CD4-positive, alpha-beta T cell treated with Interleukin-4 for 1 hour (primary cell): ENCODE measurements around the gene PPP1R37.

ENCODE experiments used
- DNase-seq, 2 donors: peaks; one replicate each; pipeline ENCODE4 v3.0.0-alpha.2; 2020 to 2022

The PPP1R37 gene

DNA sequence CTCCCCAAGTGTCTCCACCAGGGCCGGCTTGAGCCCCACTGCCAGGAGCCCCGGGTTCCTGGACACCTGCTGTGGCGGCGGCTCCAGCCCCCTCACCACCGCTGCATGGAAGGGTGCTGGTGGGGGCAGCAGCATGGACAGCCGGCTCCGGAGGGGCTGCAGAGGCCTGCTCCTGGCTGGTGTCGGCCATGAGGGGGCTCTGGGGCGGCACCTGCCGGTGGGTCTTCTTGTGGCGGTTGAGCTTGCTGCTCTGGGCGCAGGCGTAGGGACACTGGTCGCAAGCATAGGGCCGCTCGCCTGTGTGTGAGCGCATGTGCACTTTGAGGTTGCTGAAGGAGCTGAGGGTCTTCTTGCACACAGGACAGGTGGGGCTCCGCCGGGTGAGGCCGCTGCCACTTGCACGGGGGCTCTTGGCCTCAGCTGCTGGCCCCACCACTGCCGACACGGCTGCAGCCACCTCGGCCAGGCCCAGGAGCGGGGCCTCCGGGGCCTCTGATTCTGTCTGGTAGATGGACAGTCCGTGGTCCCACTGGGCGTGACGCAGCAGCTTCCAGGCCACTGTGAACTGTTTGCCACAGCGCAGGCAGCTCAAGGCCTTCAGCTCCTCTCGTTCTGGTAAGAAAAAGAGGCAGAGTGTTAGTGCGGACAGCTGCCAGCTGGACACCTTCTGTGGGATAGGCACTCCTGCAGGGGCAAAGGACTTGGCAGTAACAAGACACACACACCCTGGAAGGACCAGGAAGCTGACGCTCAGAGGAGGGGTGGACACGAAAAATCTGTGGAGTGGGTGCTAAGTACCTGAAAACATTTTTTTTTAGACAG lies 20.8 kb upstream of the PPP1R37 start:
- no peak for DNase-seq

DNA sequence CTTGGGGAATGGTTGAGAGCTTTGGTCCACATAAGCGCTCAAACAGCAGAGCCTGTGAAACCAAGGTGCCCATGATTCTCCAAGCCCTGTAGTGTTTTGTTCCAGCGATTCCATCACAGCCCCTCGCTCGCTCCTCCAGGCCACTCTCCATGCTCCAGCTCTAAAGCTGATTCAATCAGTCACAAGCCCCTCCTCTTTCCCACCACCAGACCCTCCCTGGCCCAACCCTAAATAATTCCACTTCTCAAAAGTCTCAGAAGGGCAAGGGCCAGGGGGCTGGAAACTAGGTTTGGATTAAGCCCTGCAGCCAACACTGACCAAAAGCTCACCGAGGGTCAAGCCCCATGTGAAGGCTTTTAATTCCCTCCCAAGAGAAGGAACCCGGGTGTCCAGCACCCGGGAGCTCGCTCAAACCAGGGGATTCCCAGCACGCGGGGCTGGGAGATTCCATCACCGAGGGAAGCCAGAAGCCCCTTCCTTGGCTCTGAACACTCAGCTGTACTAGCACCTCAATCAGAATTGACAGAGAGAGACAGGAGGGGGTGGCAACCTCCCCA lies 18.2 kb upstream of the PPP1R37 start:
- no peak for DNase-seq

DNA sequence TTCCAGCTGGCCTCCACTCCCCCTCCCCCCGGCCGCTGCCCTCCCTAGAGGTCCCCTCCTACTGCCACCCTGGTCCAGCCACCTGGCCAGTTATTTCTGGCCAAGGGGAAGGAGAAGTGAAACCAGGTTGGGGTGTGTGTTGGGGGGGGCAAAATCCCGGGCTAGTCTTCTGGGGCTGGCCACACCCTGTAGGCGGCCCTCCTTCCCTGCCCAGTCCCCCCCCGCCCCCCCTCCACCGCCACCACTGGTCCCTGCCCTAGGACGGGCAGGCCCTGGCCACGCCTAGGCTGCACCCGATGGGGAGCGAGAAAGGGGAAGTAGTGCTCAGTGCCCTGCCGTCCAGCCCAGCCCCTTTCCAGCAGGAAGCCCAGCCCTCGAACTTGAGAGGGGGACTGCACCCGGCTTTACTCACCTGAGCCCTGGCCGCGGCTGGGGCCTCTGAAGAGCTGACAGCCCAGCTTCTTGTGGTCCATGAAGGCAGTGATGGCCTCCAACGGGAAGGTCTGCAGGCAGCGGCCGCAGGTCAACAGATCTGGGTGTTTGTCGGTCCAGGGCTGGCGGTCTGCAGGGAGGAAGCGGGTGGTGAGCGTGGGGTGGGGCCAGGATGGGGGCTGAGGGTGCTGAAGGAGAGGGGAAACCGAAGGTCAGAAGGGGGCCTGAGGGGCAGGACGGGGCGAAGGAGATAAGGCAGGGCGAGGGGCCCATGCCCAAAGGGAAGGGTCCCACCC lies 17.5 kb upstream of the PPP1R37 start:
- DNase-seq, result peak; percentile 57 to 87

DNA sequence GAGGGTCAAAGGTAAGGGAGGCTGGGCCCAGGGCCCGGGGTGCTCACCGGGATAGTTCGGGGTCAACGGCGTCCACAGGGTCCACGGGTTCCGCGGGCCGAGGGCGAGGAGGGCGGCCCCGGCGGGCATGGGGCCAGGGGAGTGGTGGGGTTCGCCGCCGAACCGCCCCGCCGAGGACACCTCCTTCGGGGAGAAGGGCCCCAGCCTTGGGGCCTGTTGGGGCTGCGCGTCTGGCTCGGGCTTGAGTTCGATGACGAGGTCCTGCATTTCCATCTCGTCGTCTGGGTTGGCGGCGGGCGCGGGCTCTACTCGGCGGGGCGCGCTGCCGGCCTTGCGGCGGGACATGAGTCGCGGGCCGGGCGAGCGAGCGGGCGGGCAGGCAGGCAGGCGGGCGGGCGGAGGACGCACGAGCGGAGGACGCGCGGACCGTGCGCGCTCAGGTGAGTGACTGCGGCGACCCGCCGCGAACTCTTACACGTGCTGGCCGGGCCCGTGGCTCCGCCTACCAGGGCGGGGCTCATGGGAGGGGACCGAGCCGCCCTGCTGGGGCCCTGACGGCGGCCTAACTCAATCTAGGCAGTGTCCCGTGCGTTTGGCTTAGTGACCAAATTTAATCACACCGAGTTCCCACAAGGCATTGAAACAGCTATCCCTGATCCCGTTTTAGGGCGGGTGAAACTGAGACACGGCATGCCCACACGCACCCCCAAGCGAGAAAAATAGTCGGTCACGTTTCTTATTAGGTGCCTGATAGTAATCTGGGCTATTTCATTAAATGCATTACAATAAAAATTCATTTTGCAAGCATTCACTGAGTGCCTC lies 16.7 kb upstream of the PPP1R37 start, which contains the start of gene ZNF296:
TSS of gene ZNF296 (minus strand) at position 450 of the 822 bp plus-strand sequence. CDS start at position 345, 105 bp downstream.
- peak; percentile 79 to 80 for DNase-seq

DNA sequence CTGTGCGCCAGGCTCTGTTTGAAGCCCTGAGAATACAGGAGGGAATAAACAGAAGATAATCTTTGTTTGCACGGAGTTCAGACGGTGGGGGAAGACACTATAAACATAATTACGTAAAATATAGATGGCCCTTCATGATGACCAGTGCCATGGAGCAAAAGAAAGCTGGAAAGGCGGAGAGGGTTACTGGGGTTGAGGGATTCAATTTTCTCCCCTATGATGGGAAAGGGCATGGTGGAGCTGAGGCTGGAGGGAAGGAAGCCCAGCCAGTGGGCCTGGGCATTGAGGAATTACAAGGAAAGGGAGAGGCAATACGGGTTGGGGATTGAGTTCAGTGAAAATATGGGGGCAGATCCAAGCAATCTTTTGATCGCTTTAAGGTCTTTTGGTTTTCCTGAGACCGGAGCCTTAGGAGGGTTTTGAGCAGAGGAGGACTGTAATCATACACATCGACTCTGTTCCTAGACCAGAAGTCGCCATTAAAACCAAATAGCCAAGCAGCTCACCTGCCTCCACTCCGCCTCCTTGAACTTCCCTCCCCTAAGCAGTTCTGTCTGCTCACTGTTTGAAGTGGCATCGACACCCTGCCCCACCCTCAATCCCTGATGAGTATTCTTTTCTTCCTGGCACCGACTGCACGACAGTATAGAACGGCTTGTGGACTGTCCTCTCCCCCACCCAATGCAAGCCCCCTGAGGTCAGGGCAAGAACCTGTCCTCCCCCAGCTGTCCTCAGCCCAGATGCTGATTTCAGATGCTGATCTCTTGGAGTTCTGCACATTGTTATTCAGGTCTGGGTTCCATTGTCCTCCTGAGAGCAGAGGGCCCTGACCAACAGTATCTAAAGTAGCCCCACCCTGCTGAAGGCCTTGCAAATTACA lies 15.9 kb upstream of the PPP1R37 start:
- DNase-seq, result no peak

DNA sequence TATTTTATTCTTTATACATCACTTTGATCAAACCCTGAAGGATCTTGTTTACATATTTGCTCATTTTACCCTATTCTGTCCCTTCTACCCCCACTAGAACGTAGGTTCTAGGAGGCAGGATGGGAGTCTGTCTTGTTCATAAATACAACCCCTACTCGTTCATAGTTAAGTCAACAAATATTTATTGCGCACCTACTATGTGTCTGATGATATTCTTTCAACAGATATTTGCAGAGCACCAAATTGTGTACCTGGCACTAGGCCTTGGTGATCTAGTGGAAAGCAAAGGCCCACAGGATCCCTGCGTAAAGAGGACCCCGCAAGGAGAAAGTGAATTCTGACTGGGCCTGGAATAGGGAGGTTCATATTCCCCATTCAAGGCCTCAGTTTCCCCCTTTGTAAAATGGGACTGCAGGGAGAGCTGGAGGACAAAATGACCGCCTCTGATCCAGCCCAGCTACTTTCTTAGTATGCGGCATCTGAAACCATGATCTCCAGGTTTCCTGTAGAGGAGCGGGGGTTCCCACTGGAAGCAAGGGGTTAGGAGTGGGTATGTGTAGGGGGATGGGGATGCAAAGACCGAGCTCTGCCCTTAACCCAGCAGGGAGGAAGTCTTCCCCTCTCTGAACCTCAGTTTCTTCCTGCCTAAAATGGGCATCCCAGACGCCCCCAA lies 14.5 kb upstream of the PPP1R37 start:
- DNase-seq, result no peak

DNA sequence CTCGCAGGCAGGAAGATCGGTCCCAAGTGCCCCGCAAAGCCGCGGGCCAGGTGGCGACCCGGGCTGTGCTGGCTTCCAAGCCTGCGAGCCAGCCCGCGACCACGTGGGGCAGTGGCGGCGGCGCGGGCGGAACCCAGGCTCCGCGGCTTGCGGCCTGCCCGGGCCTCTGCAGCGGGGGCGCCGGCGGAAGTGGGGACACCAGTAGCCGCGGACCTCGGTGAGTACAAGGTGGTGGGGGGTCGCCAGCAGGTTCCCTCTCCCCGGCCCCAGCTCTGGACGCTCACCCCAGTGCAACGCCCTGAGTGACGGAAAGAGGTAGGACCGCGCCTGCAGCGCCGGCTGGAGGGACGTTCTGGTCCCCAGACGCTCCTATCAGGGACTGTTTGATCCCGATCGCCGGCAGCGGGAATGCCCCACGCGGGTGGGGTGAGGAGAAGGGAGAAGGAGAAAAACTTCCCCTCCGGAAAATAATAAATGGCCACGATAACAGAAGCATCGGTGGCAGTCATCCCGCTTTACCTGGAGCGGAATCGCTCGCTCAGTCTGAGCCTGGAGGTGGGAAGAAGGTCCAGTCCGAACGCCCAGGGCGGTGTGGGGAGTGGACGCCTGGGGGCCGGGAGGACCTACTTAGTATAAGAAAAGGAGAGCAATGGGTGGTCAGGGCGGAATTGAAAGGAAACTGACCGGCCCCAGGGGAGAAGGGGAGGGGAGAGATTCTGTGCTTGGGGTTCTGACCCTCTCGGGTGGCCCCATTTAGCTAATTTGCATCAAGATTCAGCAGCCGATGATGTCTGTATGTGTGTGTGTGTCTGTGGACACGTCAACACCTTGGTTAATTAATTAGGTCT lies 13.7 kb upstream of the PPP1R37 start, which contains the start of gene GEMIN7:
TSS of gene GEMIN7 (plus strand) at position 198 of the 848 bp plus-strand sequence. CDS start 10,855 bp downstream, outside the sequence.
- peak; percentile 73 to 79 for DNase-seq

DNA sequence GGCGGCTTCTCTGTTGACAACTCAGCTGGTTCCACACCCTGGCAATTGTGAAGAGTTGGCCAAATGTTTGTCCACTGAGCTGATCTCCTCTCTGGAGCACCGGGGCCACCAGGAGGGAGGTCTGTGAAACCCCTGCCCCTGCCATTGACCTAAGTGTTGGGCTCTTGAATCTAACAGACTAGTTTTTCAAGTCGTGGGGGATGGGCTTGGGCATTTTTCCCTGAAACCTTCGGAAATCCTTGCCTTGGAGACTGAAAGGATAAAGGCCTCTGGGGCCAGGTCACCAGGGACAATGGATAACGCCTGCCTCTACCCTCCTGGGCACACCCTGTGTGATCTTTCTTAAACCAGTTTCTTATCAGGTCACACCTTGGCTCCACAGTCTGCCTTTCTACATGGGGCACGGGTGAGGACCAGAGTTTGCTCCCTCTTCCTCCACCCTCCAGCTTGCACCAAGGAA lies 13.0 kb upstream of the PPP1R37 start:
- DNase-seq, result no peak

DNA sequence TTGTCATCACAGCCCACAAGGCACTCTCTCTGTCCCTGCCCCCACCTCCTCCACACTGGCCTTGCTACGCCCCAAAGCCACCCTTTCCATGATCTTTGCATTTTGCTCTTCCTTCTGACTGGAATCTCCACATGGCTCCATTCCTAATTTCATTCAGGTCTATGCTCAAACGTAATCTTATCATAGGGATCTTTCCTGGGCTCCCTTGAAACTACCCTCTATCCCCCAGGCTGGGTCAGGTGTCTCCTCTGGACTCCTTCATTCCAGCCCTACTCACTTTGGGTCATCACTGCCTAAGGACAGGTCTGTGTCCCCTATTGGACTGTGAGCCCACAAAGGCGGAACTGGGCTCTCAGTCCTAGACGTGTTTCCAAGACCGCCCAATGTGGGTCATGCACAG lies 10.8 kb upstream of the PPP1R37 start:
- no peak for DNase-seq

DNA sequence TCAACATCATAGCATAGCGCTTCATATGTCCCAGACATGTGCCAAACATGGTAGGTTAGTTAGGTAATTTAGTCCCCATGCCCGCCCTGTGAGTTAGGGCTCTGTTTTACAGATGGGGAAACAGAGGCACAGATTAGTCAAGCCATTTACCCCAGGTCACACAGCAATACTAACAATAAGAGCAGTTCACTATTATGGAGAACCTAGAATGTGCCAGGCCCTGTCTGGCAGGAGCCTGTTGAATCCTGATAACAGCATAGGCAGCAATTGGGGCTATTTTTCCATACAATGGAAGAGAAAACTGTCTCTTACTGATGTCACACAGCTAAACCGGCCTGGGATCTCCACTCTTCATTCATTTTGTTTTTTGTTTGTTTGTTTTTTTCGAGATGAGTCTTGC lies 6.5 kb upstream of the PPP1R37 start:
- no peak for DNase-seq

DNA sequence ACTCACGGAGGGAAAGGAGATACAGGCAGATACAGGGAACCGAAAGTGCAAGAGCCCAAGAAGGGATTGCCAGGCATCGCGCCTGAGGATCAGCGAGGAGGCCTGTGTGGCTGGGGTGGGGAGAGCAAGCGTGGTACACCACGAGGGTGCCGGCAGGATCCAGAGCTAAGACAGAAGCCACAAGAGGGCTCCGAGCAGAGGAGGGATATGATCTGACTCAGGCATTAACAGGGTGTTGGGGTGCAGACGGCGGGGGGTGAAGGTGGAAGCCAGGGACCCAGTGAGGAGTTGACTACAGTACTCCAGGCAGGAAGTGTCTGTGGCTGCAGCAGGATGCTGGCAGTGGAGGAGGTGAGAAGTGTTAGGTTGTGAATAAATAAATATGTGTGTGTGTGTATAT lies 5.4 kb upstream of the PPP1R37 start:
- peak; percentile 78 to 84 for DNase-seq

DNA sequence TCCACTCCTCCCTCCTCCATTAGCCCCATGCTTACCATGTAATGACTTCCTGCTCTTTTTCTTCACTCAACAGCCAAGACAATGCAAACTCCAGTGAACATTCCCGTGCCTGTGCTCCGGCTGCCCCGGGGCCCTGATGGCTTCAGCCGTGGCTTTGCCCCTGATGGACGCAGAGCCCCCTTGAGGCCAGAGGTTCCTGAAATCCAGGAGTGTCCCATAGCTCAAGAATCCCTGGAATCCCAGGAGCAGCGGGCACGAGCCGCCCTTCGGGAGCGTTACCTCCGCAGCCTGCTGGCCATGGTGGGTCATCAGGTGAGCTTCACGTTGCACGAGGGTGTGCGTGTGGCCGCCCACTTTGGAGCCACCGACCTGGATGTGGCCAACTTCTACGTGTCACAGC lies 2.9 kb upstream of the PPP1R37 start:
- DNase-seq, result no peak

DNA sequence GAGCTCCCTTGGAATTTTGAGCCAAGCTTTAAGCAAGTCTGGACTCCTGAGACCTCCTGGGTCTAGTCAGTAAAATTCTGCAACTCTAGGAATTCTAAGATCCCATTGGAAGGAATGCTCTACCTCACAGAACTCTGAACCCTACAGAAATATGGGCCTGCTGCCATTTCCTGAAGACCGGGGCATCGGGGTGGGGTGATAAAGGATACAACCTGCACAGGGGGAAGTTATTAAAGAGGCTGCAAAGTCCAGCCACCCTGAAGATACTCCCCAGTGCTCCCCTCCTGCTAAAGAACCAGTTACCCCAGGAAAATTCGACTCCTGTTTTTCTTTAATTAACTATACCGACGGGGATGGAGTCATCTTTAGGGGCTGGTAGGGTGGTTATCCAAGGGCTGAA lies 2.4 kb upstream of the PPP1R37 start:
- DNase-seq, result no peak

DNA sequence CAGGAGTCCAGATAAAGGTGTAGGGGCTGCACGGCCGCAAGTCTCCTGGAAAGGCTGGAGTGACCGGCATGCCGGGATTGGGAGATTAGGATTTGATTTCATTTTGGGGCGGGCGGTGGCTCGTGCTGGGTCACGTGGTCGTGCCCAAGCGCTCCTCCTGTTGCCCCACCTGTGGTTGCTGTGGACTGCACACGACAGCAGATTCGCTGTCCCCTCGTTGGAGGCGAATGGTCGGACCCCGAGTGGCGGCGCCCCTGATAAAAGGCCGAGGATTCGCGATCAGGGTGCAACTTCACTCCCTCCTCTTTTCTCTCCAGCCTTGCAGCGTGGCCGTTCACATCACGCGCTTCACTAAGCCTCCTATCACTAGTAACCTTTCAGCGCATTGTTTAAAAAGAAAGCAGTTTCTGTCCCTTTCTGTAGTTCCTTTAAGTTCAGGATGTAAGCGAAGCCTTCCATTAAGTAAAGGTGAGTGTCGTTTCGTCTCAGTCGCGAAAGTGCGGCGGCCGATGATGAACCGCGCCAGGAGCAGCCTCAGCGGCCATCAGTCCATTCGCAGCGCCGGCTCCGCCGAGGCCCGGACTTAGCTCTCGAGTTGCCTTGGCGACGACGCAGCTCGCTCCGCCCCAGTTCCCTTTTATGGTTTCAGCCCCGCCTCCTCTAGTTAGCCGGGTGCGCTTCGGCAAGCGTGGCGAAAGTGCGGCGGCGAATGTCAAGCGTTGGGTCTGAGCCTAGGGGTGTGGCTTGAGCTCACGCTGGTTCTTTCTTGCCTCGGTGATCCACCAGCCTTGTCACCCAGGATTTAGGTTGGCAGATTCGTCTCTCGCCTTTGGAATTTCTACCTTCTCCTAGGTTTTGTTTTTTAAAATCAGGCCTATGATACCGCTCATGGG lies 1.7 kb upstream of the PPP1R37 start:
- peak; percentile 98 for DNase-seq

DNA sequence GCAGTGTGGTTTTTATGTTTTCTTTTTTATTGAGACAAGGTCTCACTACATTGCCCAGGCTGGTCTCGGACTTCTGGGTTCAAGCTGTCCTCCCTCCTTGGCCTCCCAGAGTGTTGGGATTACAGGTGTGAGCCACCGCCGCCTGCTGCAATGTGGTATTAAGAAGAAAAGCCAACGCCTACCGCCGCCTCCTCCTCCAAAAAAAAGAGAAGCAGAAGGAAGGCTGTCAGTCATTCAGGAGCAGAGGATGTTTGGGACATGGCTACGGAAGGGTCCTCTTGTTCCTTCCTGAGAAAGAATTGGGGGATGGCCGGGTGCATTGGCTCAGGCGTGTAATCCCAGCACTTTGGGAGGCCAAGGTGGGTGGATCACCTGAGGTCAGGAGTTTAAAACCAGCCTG lies 1.2 kb downstream of the PPP1R37 start:
- DNase-seq, result no peak

DNA sequence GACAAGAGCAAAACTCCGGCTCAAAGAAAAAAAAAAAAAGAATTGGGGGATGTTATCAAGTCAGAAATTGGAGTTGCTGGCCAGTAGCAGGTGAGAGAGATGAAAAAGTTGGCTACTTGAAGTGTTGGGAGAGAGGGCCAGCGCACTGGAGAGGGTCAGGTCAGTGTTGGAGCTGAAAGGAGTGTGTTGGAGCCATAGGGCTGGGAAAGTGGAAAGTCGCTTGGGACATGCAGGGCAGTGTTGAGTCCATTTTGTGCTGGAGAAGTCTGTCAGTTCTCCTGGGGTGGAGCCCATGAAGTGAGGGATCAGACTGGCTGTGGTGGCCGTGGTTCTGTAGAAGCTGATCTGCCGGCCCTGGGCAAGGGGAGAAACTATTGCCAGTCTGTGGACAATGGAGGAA lies 1.7 kb downstream of the PPP1R37 start:
- DNase-seq, result no peak

DNA sequence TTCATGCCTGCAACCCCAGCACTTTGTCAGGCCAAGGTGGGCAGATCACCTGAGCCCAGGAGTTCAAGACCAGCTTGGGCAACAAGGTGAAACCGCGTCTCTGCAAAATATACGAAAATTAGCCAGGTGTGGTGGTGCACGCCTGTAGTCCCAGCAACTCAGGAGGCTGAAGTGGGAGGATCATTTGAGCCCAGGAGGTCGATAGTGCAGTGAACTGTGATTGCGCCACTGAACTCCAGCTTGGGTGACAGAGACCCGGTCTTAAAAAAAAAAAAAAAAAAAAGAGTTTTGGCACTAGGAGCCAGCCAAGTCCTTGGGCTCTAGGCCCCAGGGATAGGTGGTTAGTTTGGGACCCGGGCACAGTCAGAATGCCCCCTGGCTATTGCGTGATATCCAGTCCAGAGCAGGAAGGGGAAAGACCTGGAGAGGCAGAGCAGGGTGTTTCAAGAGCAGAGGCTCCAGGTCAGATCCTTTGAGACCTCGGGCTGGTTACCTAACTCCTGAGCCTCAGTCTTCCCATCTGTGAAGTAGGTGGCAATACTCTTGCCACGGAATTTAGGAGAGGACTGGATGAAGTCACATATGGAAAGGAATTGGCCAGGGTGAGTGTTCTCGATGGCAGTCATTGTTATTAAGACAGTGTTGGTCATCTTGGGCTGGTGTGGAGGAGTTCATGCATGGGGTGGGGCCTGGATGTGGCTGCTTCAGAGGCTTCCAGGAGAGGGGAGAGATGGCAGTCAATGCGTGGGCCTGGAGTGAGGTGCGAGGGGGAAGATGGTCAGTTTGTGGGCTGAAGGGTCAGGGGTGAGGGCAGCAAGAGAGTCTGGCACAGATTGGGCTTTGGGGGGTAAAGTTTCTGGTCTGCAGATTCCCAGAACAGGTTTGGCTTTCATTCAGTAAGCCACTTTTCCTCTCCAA lies 2.8 kb downstream of the PPP1R37 start:
- DNase-seq, result no peak

DNA sequence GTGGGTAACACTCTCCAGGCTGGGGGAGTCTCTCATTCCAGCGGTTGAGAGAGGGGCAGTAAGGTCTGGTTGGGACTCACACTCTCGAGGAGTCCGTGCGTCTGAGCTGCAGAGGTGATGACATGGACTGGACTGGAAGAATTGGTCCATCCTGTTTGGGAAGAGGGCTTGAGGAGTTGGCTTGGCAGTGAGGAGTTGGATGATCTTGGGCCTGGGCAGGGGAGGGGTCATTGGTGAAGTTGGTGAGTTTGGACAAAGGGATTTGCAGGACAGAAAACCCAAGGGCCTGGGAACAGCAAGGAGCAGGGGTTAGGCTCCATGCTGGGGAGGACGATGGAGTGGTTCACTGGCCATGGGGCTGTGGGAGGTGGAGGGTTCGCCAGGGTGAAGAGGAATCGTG lies 3.7 kb downstream of the PPP1R37 start:
- DNase-seq, result no peak
